Measurements from ENCODE around the gene ATP11B.

Gene ATP11B

GRCh38 chr3:182962166-182962565 is 168.9 kb downstream of the ATP11B start:
- no peak for DNase-seq

- no peak for DNase-seq
These were observed 170.9 kb downstream of the ATP11B start for GRCh38 chr3:182964179-182964578.

- no peak for DNase-seq
These were observed 172.6 kb downstream of the ATP11B start for GRCh38 chr3:182965861-182966366.

GRCh38 chr3:182967218-182968204 is 174.2 kb downstream of the ATP11B start:
- no peak for DNase-seq

GRCh38 chr3:182969277-182969676 is 176.0 kb downstream of the ATP11B start:
- DNase-seq = no peak

GRCh38 chr3:182969853-182970252 is 176.5 kb downstream of the ATP11B start:
- DNase-seq = no peak

- DNase-seq = no peak
These were observed 177.6 kb downstream of the ATP11B start for GRCh38 chr3:182970811-182971418.
